ENCODE data around the gene DDX27.

The DDX27 gene

GRCh38 chr20:49291200-49291599 is 72.0 kb downstream of the DDX27 start:
- H3K4me3 Mint-ChIP-seq, result no peak overlapping the region
- peaks cover 10% of the 10 kb centered on the region for H3K9me3 Mint-ChIP-seq
- H3K4me1 Mint-ChIP-seq, result peaks cover 16% of the 10 kb centered on the region

GRCh38 chr20:49292010-49292409 is 72.8 kb downstream of the DDX27 start:
- H3K27ac Mint-ChIP-seq, result no peak overlapping the region
- H3K4me1 Mint-ChIP-seq, result peaks cover 8% of the 10 kb centered on the region
- H3K9me3 Mint-ChIP-seq, result peaks cover 2% of the 10 kb centered on the region
- H3K27me3 Mint-ChIP-seq (ENCODE audit: low read depth), result no peaks in the 10 kb centered on the region
- peaks cover 83% of the 10 kb centered on the region for H3K36me3 Mint-ChIP-seq (ENCODE audit: low read depth)
- no peak overlapping the region for H3K4me3 Mint-ChIP-seq
- TF ChIP-seq CTCF (IDR thresholded peaks at IDR 0.05; ENCODE audit: unreplicated experiment in 3 of 3), result no peak

More at GRCh38 chr20:49291200-49291599, 72.0 kb downstream of the DDX27 start:
- Mint-ChIP-seq H3K27ac (no peak overlapping the region), H3K36me3 (ENCODE audit: low read depth) (peaks cover 85% of the 10 kb centered on the region), H3K27me3 (ENCODE audit: low read depth) (no peaks in the 10 kb centered on the region)
- TF ChIP-seq CTCF (IDR thresholded peaks at IDR 0.05; ENCODE audit: unreplicated experiment in 3 of 3), result no peak

- Mint-ChIP-seq H3K27ac (no peak overlapping the region), H3K36me3 (ENCODE audit: low read depth) (peaks cover 72% of the 10 kb centered on the region), H3K27me3 (ENCODE audit: low read depth) (no peaks in the 10 kb centered on the region), H3K4me1 (no peaks in the 10 kb centered on the region), H3K9me3 (no peaks in the 10 kb centered on the region), H3K4me3 (no peak overlapping the region)
- TF ChIP-seq CTCF (IDR thresholded peaks at IDR 0.05; ENCODE audit: unreplicated experiment in 3 of 3), result no peak
Measured at GRCh38 chr20:49293122-49293521, 73.9 kb downstream of the DDX27 start.

Data from nephron (organoid).